NB4 (cell line): ENCODE results near the gene CCDC106.

Experiments
- DNase-seq: peaks from one replicate; pipeline ENCODE4 v3.0.0; 2010; ENCODE audit warnings: low read depth
- H3K4me3 ChIP-seq: one replicate; pipeline ENCODE4 v1.5.1; 2011; ENCODE audit warnings: mild to moderate bottlenecking, low read depth, low read length, moderate library complexity
- MYC ChIP-seq: IDR thresholded peaks from 2 replicates; pipeline ENCODE4 v1.6.1; 2011; ENCODE audit warnings: low read depth, low read length
- POLR2A ChIP-seq: IDR thresholded peaks from 2 replicates; pipeline ENCODE4 v1.6.1; 2011; ENCODE audit warnings: mild to moderate bottlenecking; ENCODE audit not compliant: insufficient read length; ENCODE audit errors: extremely low read depth
- TF ChIP-seq, protein P1 (sequence below): IDR thresholded peaks from 2 replicates; pipeline ENCODE4 v1.6.1; 2011; ENCODE audit warnings: low read depth, low read length
- TF ChIP-seq, protein P2 (sequence below): IDR thresholded peaks from one replicate; pipeline ENCODE4 v1.5.1; 2012; ENCODE audit warnings: low read depth, low read length

Gene CCDC106

DNA sequence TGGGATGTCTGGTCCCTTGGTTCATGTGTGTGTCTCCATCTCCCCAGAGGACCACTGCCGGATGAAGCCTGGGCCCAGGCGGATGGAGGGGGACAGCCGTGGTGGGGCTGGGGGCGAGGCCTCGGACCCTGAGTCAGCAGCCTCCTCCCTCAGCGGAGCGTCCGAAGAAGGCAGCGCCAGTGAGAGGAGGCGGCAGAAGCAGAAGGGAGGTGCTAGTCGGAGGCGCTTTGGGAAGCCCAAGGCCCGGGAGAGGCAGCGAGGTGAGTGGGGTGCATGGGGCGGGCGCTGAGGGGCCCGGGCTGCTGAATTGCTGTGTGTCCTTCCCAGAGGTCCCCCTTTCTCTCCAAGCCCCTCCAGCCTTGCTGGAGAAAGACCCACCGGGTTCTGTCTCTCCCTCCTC, 3.2 kb downstream of the CCDC106 start:
- TF ChIP-seq POLR2A (no peak), MYC (no peak)
- TF ChIP-seq, protein P1, sequence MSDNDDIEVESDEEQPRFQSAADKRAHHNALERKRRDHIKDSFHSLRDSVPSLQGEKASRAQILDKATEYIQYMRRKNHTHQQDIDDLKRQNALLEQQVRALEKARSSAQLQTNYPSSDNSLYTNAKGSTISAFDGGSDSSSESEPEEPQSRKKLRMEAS = no peak
- TF ChIP-seq, protein P2, sequence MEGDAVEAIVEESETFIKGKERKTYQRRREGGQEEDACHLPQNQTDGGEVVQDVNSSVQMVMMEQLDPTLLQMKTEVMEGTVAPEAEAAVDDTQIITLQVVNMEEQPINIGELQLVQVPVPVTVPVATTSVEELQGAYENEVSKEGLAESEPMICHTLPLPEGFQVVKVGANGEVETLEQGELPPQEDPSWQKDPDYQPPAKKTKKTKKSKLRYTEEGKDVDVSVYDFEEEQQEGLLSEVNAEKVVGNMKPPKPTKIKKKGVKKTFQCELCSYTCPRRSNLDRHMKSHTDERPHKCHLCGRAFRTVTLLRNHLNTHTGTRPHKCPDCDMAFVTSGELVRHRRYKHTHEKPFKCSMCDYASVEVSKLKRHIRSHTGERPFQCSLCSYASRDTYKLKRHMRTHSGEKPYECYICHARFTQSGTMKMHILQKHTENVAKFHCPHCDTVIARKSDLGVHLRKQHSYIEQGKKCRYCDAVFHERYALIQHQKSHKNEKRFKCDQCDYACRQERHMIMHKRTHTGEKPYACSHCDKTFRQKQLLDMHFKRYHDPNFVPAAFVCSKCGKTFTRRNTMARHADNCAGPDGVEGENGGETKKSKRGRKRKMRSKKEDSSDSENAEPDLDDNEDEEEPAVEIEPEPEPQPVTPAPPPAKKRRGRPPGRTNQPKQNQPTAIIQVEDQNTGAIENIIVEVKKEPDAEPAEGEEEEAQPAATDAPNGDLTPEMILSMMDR = no peak
- H3K4me3 ChIP-seq = no peak overlapping the region
- DNase-seq = no peak

- DNase-seq = no peak
- TF ChIP-seq POLR2A (no peak), MYC (no peak)
- TF ChIP-seq, protein P1 = no peak
- TF ChIP-seq, protein P2 = no peak
- no peak overlapping the region for H3K4me3 ChIP-seq
Measured at GRCh38 chr19:55652311-55653128, 4.5 kb downstream of the CCDC106 start.

DNA sequence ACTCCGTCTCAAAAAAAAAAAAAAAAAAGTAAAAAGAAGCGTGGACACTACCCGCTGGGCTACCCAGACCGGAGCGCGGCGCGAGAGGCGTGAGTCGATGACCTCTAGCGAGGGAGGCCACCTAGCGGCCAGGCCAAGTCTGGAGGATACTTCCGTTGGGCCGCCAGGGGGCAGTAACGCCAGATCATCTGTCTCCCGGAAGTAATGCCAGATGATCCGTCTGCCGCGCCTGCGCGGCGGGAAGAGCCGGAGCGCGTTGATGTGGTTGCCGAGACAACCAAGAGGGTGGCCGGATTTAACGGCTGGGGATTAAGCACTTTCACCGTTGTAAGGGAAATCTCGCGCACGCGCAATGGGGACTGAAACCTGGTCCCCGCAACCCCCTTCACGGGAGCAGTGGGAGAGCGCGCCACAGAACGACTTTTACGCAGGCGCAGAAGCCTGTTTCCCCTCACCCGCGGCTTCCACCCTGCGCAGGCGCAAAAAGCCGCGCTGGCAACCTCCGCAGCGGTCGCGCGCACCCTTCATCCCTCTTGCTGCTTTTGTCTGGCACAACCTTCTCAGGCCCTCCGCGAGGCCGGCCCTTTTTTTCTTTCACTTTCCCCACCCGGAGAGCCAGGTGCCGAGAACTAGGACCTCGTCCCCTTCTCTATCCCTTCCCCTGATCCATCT, 5.8 kb downstream of the CCDC106 start:
- DNase-seq = peak; percentile 95
- TF ChIP-seq, protein P2 = peak; percentile 96
- TF ChIP-seq MYC (peak; percentile 41; the same call in 1 of the 2 replicates), POLR2A (peak; percentile 62)
- TF ChIP-seq, protein P1 = peak; percentile 6; the same call in 1 of the 2 replicates
- peak overlapping the region; percentile 87 for H3K4me3 ChIP-seq

DNA sequence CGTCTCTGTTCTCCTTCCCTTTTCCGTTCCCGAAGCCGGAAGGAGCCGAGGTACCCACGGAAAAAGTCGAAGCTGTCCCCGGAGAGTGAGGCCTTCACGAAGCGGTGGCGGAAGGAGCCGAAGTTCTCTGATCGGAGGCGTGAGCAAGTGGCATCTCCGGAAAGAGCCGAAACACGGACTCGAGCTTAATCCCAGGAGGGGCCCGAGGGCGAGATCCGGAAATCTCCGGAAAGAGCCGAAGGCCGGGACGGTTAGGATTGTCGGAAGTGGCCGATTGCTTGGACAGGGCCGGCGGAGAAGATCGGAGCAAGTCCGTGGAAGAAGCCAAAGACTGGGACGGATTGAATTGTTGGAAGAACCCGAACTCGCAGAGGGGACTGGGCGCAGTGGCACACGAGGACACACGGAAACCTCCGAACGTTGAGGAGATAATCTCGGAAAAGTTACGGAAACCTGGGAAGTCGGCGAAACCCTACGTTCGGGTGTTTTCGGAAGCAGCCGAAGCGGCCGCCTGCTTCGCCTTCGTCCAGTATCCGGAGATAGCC, 6.4 kb downstream of the CCDC106 start:
- TF ChIP-seq MYC (no peak), POLR2A (no peak)
- TF ChIP-seq, protein P1 = peak; percentile 5; the same call in 1 of the 2 replicates
- TF ChIP-seq, protein P2 = no peak
- DNase-seq = peak; percentile 95
- H3K4me3 ChIP-seq = peak overlapping the region; percentile 87

GRCh38 chr19:55654868-55655647, 7.0 kb downstream of the CCDC106 start, which contains the start of gene U2AF2:
Gene U2AF2 (plus strand): TSS chr19:55655035. CDS start chr19:55655105, 70 bp downstream.
- DNase-seq = peak; percentile 87
- TF ChIP-seq POLR2A (peak; percentile 50), MYC (peak; percentile 88)
- TF ChIP-seq, protein P2 = no peak
- TF ChIP-seq, protein P1 = peak; percentile 85

More at GRCh38 chr19:55654868-55655647, 7.0 kb downstream of the CCDC106 start, which contains the start of gene U2AF2:
- peak within 1 kb of the TSS; percentile 98 for H3K4me3 ChIP-seq
